Activated naive CD4-positive, alpha-beta T cell (primary cell): Measurements from ENCODE around the gene VCL.
"Not testable (repeated sequence)": the region's sequence is repeated elsewhere in the genome, so short reads cannot be mapped to it uniquely, and the experiment has no call there.

Source experiments
- DNase-seq, 4 experiments: peaks; one replicate each; lab custom pipeline; 2025; lab: John Stamatoyannopoulos, UW

Gene VCL

DNA sequence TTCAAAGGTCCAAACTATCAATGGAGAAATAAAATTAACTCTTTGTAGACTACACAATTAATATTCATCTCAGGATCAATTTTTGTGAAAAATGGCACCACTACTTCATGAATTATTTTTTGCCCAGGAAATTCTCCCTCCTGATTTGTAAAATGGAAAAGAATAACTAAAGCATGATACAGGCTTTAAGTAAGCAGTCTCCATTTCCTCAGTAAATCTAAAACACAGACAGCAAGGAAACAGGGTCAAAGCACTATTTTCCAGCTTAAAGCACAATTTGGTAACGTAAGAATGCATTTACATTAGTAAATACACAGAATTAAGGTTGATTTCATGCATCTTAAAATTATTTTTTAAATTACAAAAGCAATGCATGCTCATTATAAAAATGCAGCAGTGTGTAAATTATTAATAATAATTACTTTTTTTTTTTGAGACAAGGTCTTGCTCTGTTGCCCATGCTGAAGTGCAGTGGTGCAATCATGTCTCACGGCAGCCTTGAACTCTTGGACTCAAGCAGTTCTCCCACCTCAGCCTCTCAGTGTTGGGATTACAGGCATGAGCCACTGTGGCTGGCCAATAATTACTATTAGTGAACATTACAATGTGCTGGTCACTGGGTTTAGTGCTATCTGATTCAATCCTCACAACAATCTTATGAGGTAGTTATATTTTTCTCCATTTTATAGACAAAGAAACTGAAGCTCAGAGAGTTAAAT is 26.1 kb upstream of the VCL start:
- DNase-seq: no peak

DNA sequence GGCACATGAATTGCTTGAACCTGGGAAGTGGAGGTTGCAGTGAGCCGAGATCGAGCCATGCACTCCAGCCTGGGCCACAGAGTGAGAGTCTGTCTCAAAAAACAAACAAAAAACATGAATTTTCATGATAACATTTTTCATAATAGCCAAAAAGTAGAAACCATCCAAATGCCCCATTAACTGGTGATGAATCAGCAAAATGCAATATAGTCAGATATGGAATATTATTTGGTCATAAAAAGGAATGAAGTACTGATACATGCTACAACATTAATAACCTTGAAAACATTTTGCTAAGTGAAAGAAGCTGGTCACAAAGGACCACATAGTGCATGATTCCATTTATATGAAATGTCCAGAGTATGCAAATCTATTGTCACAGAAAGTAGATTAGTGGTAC is 24.5 kb upstream of the VCL start:
- no peak for DNase-seq

DNA sequence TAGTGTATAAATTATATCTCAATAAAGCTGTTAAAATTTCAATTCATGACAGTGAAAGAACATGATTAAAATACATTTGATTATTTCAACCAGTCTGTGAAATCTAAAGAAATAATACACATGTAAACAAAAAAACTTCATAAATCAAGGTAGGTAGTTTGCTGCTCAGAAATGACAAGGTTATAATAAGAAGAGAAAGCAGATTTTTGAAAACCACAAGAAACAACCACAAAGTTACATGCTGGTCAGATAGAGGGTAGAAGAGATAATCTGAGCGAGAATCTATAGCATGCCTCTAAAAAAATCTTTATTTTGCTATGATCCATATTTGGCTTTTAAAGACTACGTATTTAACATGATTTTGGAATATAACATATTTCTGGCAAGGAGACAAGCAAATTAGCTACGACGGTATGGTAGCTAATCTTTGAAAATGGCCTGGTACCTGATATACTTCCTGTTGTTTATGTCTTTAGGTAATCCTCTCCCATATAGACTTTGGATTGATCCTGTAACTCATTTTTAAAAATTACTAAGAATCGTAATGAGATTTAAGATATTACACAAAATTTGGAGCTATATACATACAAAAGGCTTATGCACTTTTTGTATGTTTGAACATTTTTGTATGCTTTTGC is 23.5 kb upstream of the VCL start:
- no peak for DNase-seq

DNA sequence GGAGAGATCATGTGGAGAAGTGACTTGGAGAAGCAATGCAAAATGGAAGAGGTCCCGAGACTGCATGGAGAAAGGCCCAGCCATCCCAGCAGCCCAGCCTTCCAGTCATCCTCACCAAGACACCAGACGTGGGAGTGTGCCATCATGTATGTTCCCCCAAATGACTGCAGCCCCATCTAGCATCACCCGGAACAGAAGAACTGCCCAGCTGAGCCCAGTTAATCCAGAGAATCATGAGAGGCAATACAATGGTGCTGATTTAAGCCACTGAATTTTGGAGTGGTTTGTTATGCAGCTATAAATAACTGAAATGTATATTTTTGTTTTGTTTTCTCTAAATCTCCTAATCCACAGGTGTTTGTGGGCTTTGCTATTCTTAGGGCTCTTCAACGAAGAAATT is 22.5 kb upstream of the VCL start:
- no peak for DNase-seq

DNA sequence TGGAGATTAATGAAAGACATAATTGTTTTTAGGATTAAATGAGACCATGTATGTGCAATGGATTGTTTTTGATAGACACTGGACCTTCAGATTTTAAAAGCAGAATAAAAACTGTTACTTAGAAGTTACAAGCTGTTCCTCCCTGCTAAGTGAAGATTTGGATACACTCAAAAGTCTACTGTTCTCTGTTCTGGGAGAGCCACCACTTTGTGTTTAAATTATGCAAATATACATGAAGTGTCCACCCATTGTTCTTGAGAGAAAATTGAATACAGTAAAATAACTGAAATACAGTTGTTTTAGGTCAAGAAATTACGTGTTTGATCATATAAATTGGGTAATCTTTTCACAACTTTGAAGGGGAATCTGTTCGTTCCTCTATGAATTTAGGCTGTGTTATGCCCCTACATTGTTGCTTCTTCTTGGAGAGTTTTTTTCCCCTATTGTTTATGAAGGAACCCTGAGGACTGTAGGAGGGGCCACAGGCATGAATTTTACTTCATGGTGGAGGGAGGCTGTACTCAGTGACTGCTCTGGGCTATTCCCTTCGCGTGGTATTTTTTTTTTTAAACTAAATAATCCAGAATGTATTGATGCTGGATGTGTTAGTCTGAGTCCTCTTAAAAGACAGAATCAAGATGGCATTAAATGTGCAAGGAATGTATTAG is 18.6 kb upstream of the VCL start:
- no peak for DNase-seq

DNA sequence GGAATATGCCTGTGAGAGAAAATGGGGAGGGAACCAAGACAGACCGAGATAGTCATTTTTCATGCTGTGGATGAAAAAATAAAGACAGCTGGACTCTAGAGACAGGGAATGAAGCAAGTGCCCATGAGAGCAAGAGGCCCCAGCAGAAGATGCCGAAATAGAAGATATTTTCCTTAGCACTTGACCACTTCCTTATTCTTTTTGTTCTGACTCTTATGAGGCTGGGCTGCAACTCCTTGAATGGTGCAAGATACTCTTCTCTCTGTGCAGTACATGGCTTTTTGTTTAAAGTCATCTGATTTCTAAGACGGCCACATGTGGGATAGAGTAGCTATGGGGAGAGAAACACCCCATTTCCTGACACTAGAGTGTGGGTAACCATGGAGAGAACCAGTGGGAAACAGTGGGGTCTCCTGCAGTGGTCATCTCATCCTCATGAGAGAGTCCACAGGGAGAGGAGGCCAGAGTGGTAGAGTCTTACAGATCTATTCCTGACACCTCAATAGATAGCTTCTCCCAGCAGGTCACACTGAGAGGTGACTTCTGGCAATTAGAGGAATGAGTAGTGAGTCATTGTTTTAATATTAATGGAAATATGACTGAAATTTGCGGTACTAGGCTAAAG is 18.0 kb upstream of the VCL start:
- no peak for DNase-seq

DNA sequence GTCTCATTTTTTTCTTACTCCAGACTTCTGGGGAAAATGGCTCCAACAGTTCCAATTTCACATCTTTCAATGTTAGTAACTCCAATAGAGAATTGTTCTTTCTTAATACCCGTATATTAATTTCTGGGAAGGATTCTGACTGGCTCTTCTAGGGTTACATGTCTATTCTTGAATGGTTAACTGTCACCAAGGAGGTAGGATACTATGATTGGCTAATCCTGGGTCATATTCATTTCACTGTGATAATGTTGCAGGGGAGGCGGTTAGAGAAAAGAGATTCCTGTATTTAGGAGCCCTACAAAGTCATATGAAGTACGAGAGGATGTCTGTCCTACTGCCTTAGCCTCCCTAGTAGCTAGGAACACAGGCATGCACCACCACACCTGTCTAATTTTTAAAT is 16.1 kb upstream of the VCL start:
- DNase-seq: no peak

DNA sequence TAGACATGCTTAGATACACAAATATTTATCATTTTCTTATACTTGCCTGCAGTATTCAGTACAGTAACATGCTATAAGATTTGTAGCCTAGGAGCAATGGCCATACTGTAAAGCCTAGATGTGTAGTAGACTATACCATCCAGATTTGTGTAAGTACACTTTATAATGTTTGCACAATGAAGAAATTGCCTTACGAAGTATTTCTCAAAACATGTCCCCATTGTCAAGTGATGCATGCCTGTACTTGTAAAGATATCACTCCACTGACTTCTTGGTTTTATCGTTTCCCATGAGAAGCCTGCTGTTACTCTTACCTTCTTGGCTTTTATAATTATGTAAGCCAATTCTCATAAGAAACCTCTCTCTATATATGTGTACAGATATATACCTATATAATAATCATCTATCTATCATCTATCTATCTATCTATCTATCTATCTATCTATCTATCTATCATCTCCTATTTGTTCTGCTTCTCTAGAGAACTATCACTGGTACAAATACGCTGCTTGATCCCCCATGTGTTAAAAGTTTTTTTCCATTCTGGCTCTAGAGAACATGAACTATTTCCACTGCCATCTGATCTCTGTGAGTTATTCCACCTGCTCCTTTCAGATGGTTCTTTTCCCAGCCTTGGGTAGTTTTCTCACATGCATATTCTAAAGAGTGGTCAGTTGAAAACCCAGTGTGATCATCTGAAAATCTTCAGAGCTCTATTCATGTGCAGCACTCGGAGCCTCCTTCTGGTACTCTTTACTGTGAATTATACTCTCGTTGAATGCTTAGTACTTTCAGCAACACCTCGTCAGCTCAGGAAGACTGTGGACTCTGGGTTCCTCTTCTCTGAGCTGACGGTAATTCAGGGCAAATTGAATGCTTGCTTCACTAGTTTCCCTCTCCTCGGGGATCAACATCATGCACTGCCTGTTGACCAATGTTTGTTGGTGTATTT is 14.5 kb upstream of the VCL start:
- no peak for DNase-seq

DNA sequence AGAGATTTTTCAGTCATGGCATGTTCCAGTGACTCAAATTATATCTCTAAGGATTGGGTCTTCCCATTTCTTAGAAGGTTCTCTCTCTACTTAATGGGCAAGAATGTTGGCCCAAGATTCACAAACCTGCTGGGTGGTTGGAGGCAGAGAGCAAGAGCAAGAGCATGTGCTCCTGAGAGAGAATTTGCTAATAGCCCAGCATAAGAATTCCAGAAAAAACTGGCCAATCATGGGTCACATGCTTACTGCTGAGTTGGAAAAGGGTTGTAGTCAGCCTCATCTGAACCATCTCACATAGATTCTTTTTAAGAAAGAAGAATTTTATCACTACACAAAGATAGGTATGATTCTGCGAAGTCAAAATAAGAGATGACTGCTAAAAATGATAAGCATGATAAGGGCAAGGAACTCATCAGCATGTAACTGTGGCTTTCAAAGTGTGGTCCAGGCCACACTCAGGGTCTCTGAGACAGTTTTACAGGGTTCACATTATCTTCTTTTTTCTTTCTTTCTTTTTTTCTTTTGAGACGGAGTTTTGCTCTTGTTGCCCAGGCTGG is 8.2 kb upstream of the VCL start:
- DNase-seq: no peak

DNA sequence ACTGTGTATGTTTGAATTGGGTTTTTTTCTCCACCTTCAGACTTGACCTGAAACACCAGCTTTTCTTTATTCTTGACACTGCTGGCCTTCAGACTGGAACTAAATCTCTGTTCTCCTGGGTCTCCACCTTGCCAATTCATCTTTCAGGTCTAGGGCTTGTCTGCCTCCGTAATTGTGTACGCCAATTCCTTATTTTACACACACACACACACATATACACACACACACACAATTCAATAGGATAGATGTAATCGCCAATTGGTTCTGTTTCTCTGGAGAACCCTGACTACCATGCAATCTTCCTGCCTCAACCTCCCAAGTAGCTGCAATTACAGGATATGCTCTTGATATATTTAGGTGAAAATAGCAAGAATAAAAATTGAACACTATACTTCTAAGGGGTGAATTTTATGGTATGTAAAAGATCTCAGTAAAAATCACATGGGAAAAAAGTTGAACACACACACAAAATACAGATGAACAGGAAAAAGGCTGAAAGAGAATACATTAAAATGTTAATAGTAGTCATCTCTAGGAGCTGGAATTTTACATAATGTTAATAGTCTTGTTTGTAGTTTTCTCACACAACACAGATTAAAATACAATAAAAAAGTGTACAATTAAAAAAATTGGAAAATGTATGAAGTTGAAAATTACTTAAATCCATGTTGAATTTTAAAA is 6.6 kb upstream of the VCL start:
- DNase-seq: no peak

DNA sequence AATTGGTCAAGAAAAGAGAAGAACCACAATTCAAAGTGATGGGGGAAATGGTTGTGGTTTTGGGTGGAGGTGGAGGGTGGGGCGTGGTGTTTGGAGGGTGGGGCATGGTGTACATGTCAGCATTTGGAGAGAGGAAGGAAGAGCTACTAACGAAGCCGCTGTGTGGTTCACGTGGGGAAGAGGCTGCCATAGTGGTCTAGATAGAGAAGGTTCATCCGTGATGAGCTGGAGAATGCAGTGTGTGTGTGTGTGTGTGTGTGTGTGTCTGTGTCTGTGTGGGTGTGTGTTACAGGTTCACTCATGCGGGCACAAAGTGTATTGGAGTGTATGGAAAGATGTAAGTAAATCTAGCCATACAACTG is 6.1 kb upstream of the VCL start:
- DNase-seq: peak in 2 of 4 experiments; percentile 42 to 62

DNA sequence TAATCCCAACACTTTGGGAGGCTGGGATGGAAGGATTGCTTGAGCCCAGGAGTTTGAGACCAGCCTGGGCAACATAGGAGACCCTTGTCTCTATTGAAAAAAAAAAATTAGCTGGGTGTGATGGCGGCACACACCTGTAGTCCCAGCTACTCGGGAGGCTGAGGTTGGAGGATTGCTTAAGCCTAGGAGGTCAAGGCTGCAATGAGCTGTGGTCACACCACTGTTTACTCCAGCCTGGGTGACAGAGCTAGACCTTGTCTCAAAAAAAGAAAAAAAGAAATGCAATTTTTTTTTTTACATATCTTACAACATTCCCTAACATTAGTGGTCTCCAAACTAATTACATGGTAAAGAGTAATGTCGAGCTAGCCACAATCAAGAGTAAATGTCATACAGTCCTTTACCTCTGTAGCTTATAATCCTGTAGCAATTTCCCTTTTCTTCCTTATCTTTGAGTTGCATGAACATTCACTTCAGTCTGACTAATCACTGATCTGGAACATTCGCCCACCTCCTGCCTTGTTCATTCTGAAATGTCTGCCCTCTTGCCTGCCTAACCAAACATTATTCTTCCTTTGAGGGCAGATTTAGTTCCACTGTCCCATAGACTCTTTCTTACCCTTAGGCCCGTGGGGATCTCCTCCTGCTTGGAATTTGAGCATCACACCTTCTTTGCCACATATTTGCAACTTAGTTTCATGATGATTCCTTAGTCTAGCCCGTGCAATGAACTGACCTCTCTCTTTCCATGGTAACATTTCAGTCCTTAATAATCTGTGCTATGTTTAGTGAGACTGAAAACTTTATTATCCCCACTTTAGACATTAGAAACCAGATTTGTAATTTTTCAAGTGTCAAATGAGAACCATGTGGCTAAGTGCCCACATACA is 4.8 kb upstream of the VCL start:
- no peak for DNase-seq

DNA sequence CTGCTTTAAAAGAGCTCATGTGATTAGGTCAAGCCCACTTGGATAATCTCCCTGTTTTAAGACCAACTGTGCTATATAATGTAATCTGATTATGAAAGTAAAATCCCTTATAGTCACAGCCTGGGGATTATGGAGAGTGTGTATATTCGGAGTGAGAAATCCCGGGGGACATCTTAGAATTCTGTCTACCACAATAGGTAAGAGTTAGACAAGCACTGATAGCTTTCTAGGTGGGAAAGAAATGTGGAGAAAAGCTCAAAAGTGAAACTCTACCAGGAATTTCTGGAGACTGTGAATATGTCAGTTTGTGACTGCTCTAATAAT is 2.9 kb upstream of the VCL start:
- no peak for DNase-seq

DNA sequence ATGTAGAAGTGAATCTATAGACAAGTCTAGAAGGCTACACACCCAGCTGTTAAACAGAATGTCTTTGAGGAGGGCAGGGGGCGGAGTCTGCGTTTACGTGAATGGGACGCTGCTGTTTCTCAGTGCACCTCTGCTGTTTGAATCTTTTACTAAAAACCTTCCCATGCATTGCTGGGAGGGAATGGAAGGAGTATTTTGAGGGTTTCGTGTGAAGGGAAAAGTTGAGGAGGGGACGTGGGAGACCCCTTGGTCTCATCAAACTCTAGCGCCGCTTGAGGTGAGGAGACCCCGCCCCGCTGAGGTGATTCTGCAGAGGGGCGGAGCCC is 492 bp upstream of the VCL start:
- peak in 1 of 4 experiments; percentile 72 for DNase-seq

DNA sequence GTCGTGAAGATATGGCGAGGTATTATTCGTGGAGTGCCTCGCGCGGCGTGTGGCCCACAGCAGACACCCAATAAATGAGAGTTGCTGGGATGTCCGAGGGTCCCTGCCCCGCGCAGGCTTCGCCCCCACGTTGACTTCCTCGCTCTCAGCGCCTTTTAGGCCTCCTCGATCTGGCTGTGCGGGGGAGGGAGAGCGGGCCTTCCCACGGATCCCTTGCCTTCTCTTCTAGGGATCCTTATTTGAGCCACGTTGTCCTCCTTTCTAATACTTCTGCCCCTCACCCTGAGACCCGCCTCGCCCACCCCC is 660 bp downstream of the VCL start:
- no peak for DNase-seq

DNA sequence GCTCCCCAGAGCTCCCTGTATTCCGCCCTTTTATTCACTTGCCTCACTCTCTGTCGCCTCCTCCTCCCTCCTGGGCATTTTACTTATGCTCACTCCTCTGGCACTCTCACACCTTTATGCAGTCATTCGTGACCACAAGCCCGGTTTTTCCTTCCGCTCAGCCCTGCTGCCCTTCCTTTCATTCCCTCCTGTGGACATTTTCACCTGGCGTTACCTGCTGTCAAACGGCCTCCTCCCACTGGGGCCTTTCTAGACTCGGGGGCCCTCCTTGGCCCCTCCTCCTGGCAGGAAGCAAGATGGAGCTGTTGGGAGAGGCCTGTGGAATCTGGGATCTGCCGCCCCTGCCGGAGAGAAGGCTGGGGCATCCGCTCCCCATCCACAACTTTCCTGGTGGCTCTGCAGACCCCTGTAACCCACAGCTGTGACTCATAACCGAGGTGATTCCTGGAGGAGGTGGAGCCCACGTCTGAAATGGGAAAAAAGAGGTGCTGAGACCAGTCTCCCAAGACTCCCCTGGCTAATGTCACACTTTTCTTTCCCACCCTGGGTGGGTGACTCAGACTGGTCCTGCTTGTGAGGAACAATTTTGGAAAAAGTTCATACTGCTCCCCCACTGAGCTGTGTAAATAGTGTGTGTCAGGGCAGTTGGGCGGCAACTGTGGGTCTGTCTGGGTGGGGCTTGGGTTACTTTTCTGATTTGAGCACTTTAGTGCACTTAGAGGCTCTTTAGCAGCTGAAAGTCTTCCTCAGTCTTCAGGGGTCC is 1.2 kb downstream of the VCL start:
- DNase-seq: no peak

DNA sequence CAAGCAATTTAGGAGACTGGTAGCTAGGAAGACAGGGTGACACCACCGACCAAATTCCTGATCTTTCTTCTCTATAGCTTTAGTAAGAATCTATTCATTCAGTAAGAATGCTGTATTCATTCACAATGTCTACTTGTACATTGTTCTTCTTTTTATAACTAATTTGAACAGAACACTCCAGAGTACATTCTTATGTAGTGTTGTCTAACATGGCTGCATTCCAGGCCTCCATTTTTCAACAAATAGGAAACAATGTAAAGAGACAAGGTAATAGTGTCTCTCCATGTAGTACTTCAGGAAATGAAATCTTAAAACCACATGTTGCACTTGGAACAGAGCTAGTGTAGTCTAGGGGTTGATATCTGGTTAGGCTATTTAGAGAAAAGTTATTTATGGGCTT is 1.8 kb downstream of the VCL start:
- DNase-seq: no peak

DNA sequence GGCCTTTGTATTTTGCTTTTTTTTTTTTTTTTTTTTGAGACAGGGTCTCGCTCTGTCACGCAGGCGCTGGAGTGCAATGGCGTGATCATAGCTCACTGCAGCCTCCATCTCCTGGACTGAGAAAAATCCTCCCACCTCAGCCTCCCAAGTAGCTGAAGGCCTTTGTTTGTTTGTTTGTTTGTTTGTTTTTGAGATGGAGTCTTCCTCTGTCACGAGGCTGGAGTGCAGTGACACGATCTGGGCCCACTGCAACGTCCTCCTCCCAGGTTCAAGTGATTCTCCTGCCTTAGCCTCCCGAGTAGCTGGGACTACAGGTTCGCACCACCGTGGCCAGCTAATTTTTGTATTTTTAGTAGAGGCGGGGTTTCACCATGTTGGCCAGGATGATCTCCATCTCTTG is 2.3 kb downstream of the VCL start:
- not testable (repeated sequence) for DNase-seq

DNA sequence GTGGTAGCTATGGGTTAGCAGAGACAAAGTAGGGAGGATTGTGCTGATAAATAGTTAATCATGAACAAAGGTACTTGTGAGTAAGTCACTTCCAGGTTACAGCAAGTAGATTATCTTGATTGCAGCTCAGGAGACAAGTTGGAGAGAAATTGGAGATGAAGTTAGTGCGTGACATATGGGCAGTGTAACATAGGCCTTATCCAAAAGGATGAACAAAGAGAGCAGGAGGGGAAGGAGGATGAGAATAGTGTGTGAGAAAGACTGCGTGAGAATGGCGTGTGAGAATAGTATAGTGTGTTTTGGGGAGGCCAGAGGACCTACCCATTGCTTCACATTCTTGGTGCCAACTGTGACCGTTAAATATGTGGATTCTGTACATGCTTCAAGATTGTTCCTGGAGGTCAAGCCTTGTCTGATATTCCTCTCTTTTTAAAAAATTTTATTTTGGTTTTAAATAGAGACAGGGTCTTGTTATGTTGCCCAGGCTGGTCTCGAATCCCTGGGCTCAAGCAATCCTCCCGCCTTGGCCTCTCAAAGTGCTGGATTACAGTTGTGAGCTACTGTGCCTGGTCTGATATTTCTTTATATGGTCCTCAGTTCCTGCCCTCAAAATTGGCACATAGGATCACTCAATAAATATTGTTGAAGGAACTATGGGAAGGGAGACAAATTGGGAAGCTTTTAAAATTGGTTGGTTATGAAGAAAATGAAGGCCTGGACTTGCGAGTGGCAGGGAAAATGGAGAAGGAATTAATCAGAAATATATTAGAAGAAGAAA is 3.2 kb downstream of the VCL start:
- DNase-seq: no peak
